Measurements from ENCODE around the gene TCL1A.
A peak's percentile ranks its signal among the peaks of the same experiment; 100 is the strongest.
"Not testable (repeated sequence)": the region's sequence is repeated elsewhere in the genome, so short reads cannot be mapped to it uniquely, and the experiment has no call there.

The TCL1A gene

GRCh38 chr14:95713596-95714371, at the start of gene TCL1A:
Gene TCL1A, minus strand, starts transcription at chr14:95714125. Its CDS starts 59 bp downstream, at chr14:95714066.
- no peak for TF ChIP-seq CTCF (conservative IDR thresholded peaks at IDR 0.05; ENCODE audit: control insufficient read depth, insufficient read depth, low read depth, low read length)
- DNase-seq (ENCODE audit: low read depth), result no peak
- H3K4me3 ChIP-seq (ENCODE audit: control insufficient read depth, low read depth, low read length), result no peak within 1 kb of the TSS

GRCh38 chr14:95763032-95763431, 49.1 kb upstream of the TCL1A start:
- DNase-seq (ENCODE audit: low read depth); H3K4me3 ChIP-seq (ENCODE audit: control insufficient read depth, low read depth, low read length): not testable (repeated sequence)

- no peak for TF ChIP-seq CTCF (conservative IDR thresholded peaks at IDR 0.05; ENCODE audit: control insufficient read depth, insufficient read depth, low read depth, low read length)
- no peak for DNase-seq (ENCODE audit: low read depth)
- H3K4me3 ChIP-seq (ENCODE audit: control insufficient read depth, low read depth, low read length), result no peak overlapping the region
These were observed 47.5 kb upstream of the TCL1A start for GRCh38 chr14:95761436-95761835.

- no peak overlapping the region for H3K4me3 ChIP-seq (ENCODE audit: control insufficient read depth, low read depth, low read length)
- no peak for TF ChIP-seq CTCF (conservative IDR thresholded peaks at IDR 0.05; ENCODE audit: control insufficient read depth, insufficient read depth, low read depth, low read length)
- DNase-seq (ENCODE audit: low read depth), result no peak
These were observed 46.7 kb upstream of the TCL1A start for GRCh38 chr14:95760596-95760995.

GRCh38 chr14:95759941-95760340, 46.0 kb upstream of the TCL1A start:
- DNase-seq (ENCODE audit: low read depth), result peak; percentile 6
- TF ChIP-seq CTCF (conservative IDR thresholded peaks at IDR 0.05; ENCODE audit: control insufficient read depth, insufficient read depth, low read depth, low read length), result no peak
- no peak overlapping the region for H3K4me3 ChIP-seq (ENCODE audit: control insufficient read depth, low read depth, low read length)

- no peak overlapping the region for H3K4me3 ChIP-seq (ENCODE audit: control insufficient read depth, low read depth, low read length)
- no peak for TF ChIP-seq CTCF (conservative IDR thresholded peaks at IDR 0.05; ENCODE audit: control insufficient read depth, insufficient read depth, low read depth, low read length)
- DNase-seq (ENCODE audit: low read depth), result no peak
These were observed 44.4 kb upstream of the TCL1A start for GRCh38 chr14:95758331-95758730.

- no peak for DNase-seq (ENCODE audit: low read depth)
- H3K4me3 ChIP-seq (ENCODE audit: control insufficient read depth, low read depth, low read length), result no peak overlapping the region
- no peak for TF ChIP-seq CTCF (conservative IDR thresholded peaks at IDR 0.05; ENCODE audit: control insufficient read depth, insufficient read depth, low read depth, low read length)
These were observed 42.8 kb upstream of the TCL1A start for GRCh38 chr14:95756751-95757150.

Data from fibroblast of mammary gland (primary cell).